Stimulated activated CD4-positive, alpha-beta T cell treated with anti-CD3 and anti-CD28 coated beads, Interleukin-15, amount 100 ng/mL, for 24 hours (primary cell): ENCODE results near the gene JMJD8.
"Not testable (repeated sequence)": the region's sequence is repeated elsewhere in the genome, so short reads cannot be mapped to it uniquely, and the experiment has no call there.

ENCODE experiments used
- DNase-seq: peaks from one replicate; pipeline ENCODE4 v3.0.0-alpha.2; 2020

JMJD8 gene

GRCh38 chr16:708019-708418 is 23.9 kb upstream of the JMJD8 start:
- no peak for DNase-seq

- no peak for DNase-seq
These were observed 23.0 kb upstream of the JMJD8 start for GRCh38 chr16:707062-707538.

- no peak for DNase-seq
These were observed 22.3 kb upstream of the JMJD8 start for GRCh38 chr16:706189-707061.

- no peak for DNase-seq
These were observed 21.5 kb upstream of the JMJD8 start, which contains the start of gene FBXL16 for GRCh38 chr16:705431-706188. Gene FBXL16, minus strand, starts transcription at chr16:705801. Its CDS starts 8,396 bp downstream, at chr16:697405.

GRCh38 chr16:704552-705380 is 20.6 kb upstream of the JMJD8 start:
- DNase-seq: no peak

GRCh38 chr16:704047-704446 is 19.9 kb upstream of the JMJD8 start:
- no peak for DNase-seq

GRCh38 chr16:703406-703805 is 19.3 kb upstream of the JMJD8 start:
- no peak for DNase-seq

GRCh38 chr16:702341-702740 is 18.2 kb upstream of the JMJD8 start:
- DNase-seq: no peak

GRCh38 chr16:700684-701584 is 16.8 kb upstream of the JMJD8 start:
- DNase-seq: no peak

- DNase-seq: no peak
These were observed 15.0 kb upstream of the JMJD8 start for GRCh38 chr16:698911-699671.

GRCh38 chr16:695355-696089 is 11.4 kb upstream of the JMJD8 start:
- peak; percentile 79 for DNase-seq

- DNase-seq: no peak
These were observed 10.8 kb upstream of the JMJD8 start for GRCh38 chr16:694863-695354.

- DNase-seq: no peak
These were observed 10.2 kb upstream of the JMJD8 start for GRCh38 chr16:694187-694862.

- no peak for DNase-seq
These were observed 9.6 kb upstream of the JMJD8 start for GRCh38 chr16:693766-694165.

GRCh38 chr16:693364-693763 is 9.2 kb upstream of the JMJD8 start:
- DNase-seq: no peak

- DNase-seq: no peak
These were observed 8.4 kb upstream of the JMJD8 start for GRCh38 chr16:692356-693108.

- DNase-seq: not testable (repeated sequence)
These were observed 7.1 kb upstream of the JMJD8 start for GRCh38 chr16:691242-691641.

GRCh38 chr16:689175-689897 is 5.2 kb upstream of the JMJD8 start:
- no peak for DNase-seq
